Measurements from ENCODE around the gene TNS3. TPM values are rescaled to one million over a fixed set of nuclear protein-coding genes. Genes with fewer than 3 reads are reported as not detected.

Gene TNS3
- total RNA-seq, 1 donor from 2014 or later = 120 TPM

DNA sequence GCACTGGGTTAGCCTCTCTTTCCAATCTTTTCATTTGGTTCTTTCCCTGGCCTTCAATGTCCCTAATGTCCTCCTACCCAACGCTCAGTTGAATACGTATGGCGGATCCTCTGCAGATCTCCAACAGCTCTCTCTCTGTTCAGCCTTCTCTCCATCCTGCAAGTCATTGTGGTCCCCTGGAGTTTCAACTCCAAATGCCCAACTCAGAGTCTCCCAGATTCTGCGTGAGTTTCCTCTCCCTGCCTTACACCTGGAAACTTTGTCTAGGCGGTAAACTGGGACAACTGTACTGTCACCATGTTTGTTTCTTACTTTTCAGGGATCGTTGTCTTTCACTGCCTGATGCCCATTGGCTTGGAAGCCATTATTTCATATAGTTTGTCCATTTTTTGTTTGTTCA, 273.1 kb downstream of the TNS3 start:
- TF ChIP-seq, protein P1, sequence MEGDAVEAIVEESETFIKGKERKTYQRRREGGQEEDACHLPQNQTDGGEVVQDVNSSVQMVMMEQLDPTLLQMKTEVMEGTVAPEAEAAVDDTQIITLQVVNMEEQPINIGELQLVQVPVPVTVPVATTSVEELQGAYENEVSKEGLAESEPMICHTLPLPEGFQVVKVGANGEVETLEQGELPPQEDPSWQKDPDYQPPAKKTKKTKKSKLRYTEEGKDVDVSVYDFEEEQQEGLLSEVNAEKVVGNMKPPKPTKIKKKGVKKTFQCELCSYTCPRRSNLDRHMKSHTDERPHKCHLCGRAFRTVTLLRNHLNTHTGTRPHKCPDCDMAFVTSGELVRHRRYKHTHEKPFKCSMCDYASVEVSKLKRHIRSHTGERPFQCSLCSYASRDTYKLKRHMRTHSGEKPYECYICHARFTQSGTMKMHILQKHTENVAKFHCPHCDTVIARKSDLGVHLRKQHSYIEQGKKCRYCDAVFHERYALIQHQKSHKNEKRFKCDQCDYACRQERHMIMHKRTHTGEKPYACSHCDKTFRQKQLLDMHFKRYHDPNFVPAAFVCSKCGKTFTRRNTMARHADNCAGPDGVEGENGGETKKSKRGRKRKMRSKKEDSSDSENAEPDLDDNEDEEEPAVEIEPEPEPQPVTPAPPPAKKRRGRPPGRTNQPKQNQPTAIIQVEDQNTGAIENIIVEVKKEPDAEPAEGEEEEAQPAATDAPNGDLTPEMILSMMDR (IDR thresholded peaks at IDR 0.05; ENCODE audit: unreplicated experiment) = no peak
- H3K27ac Mint-ChIP-seq = no peak overlapping the region
- H3K27me3 Mint-ChIP-seq = no peaks in the 10 kb centered on the region
- H3K4me3 Mint-ChIP-seq (ENCODE audit: low read depth) = no peak overlapping the region
- peaks cover 39% of the 10 kb centered on the region for H3K36me3 Mint-ChIP-seq (ENCODE audit: insufficient read depth)
- no peak for DNase-seq (ENCODE audit: low spot score, unreplicated experiment)
- peaks cover 3% of the 10 kb centered on the region for H3K9me3 Mint-ChIP-seq (ENCODE audit: low read depth)
- H3K4me1 Mint-ChIP-seq (ENCODE audit: low read depth) = peaks cover 10% of the 10 kb centered on the region

DNA sequence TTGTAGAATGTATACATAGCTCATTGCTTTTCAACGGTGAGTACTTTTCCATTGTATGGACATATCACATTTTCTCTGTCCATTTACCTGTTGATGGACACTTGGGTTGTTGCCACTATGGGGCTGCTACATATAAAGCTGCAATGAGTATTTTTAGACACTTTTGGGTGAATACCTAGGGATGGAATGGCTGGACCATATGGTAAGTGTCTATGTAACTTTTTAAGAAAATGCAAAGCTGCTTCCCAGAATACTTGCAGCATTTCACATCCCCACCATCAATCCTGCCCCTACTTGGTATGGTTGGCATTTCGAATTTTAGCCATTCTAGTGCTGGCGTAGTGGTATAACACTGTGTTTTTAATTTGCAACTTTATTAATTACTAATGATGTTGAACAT, 274.6 kb downstream of the TNS3 start:
- no peak overlapping the region for H3K27ac Mint-ChIP-seq
- H3K4me1 Mint-ChIP-seq (ENCODE audit: low read depth) = no peaks in the 10 kb centered on the region
- no peak overlapping the region for H3K4me3 Mint-ChIP-seq (ENCODE audit: low read depth)
- no peak for DNase-seq (ENCODE audit: low spot score, unreplicated experiment)
- peaks cover 42% of the 10 kb centered on the region for H3K36me3 Mint-ChIP-seq (ENCODE audit: insufficient read depth)
- peaks cover 3% of the 10 kb centered on the region for H3K9me3 Mint-ChIP-seq (ENCODE audit: low read depth)
- H3K27me3 Mint-ChIP-seq = no peaks in the 10 kb centered on the region
- TF ChIP-seq, protein P1 (IDR thresholded peaks at IDR 0.05; ENCODE audit: unreplicated experiment) = no peak

DNA sequence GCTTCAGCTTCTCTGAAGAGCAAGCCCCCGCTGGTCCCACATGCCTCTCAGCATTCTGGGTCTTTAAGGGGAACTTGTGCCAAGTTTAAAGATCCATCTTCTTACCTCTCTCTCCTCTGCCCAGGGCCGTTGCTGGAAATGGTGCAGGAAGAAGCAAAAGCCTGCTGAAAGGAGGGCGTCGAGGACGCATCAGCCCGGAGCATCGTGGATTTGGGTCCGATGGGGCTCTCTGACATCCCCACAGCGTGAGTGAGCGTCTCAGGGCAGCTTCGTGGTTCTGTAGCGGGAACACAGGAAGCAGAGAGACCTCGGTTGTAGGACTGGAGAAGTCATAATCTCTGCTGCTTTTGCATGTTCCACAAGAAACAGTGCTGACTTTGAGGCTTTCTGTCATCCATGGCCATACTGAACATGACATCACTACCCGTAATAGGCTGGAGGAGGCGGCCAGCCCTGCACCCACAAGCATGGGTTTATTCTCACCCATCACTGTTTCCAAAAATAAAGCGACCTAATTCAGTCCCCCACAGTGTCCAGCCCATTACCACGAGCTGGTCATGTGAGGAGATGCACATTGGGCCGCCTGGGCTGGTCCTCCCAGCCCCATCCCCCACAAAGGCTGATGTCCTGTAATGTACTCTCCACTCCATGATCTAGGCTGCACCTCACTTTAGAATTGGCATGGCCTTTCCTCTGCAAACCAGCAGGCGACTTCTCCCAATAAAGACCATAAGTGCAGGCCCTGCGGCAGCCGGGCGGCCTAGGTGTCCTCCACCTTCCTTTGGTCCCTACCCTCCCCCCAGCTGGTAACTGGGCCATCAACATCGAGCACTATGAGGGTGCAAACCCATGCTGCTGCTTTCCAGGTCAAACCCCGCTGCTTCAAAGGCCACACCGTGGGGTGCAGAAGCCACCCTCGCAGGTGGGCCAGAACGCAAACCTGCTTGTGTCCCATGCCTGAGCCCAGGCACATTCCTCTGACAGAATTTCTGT, 276.9 kb downstream of the TNS3 start:
- no peaks in the 10 kb centered on the region for H3K9me3 Mint-ChIP-seq (ENCODE audit: low read depth)
- H3K36me3 Mint-ChIP-seq (ENCODE audit: insufficient read depth) = peaks cover 40% of the 10 kb centered on the region
- TF ChIP-seq, protein P1 (IDR thresholded peaks at IDR 0.05; ENCODE audit: unreplicated experiment) = no peak
- no peak overlapping the region for H3K4me3 Mint-ChIP-seq (ENCODE audit: low read depth)
- no peaks in the 10 kb centered on the region for H3K4me1 Mint-ChIP-seq (ENCODE audit: low read depth)
- no peak for DNase-seq (ENCODE audit: low spot score, unreplicated experiment)
- H3K27ac Mint-ChIP-seq = peak overlapping the region; percentile 62
- H3K27me3 Mint-ChIP-seq = no peaks in the 10 kb centered on the region

DNA sequence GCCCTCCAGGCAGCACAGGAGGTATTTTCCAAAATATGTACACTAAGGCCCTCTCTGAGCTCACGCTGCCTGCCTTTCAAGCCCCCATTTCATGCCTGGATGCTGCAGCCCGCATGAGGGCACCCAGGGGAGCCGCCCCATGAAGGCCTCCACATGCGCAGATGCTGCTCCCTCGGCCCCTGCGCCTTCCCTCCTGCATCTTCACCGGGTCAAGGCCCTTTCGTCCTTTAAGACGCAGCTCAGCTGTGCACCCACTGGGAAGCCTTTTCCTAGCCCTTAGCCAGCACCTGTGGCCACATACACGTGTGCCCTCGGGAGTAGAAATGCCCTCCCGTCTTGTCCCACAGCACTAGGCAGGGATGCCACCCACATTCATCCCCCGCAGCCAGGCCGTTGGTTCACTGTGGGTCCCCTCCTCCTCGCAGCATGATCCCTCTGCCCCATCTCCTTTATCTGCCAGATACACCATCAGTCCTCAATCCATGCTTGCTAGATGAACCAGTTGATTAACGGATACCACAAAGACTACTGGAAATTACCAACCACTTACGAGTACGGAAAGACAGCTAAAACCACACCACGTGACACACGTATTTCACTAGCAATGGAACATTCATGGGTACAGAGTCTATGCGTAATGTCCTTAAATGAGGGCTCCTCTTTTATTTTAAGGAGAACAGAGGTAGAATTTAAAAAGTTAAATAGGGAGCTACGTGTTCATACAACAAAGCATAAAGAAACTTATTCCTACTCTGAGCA, 278.0 kb downstream of the TNS3 start:
- Mint-ChIP-seq H3K9me3 (ENCODE audit: low read depth) (no peaks in the 10 kb centered on the region), H3K4me1 (ENCODE audit: low read depth) (no peaks in the 10 kb centered on the region), H3K27ac (no peak overlapping the region), H3K27me3 (no peaks in the 10 kb centered on the region), H3K36me3 (ENCODE audit: insufficient read depth) (peaks cover 35% of the 10 kb centered on the region), H3K4me3 (ENCODE audit: low read depth) (no peak overlapping the region)
- TF ChIP-seq, protein P1 (IDR thresholded peaks at IDR 0.05; ENCODE audit: unreplicated experiment) = no peak
- no peak for DNase-seq (ENCODE audit: low spot score, unreplicated experiment)

DNA sequence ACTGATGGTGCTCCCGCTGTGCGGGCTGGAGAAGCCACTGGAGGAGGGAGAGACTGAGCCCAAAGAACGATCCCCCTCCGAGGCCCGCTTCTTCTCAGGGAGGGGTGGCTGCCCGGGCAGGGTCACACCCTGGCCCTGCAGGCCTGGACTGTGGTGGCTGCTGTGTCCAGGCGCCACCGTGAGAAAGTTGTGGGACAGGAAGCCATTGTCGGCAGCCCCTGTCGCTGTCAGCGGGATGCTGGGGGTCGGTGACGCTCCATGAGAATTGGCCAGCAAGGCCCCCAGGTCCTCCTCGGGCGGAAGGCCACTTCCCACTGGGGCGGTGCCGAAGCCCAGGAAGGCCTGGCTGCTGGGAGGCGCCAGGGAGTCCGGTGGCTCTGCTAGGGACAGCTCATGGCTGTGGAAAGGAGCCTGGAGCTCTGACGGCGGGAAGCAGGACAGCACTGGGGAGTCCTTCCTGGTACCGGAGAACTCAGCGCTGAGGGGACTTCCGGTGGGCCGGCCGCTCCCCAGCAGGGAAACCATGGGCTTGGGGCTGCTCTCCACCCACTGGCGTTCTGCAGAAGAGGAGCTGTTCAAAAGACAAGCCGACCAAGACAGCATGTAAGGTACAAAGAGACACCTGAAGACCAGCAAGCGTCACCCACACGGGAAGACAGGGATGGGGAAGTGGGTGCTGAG, 278.8 kb downstream of the TNS3 start:
- TF ChIP-seq, protein P1 (IDR thresholded peaks at IDR 0.05; ENCODE audit: unreplicated experiment) = no peak
- Mint-ChIP-seq H3K36me3 (ENCODE audit: insufficient read depth) (peaks cover 28% of the 10 kb centered on the region), H3K27me3 (no peaks in the 10 kb centered on the region), H3K27ac (no peak overlapping the region), H3K4me1 (ENCODE audit: low read depth) (no peaks in the 10 kb centered on the region), H3K9me3 (ENCODE audit: low read depth) (no peaks in the 10 kb centered on the region), H3K4me3 (ENCODE audit: low read depth) (no peak overlapping the region)
- DNase-seq (ENCODE audit: low spot score, unreplicated experiment) = no peak

Data from progenitor cell of endocrine pancreas (in vitro differentiated cells).